GM12874 (cell line): ENCODE results near the gene CRADD.

ENCODE experiments used
- TF ChIP-seq, protein P1 (sequence below): IDR thresholded peaks from 2 replicates; pipeline ENCODE4 v1.5.1; 2011; ENCODE audit warnings: low read depth, mild to moderate bottlenecking, control low read depth, low read length, moderate library complexity; ENCODE audit not compliant: insufficient read depth

CRADD gene

DNA sequence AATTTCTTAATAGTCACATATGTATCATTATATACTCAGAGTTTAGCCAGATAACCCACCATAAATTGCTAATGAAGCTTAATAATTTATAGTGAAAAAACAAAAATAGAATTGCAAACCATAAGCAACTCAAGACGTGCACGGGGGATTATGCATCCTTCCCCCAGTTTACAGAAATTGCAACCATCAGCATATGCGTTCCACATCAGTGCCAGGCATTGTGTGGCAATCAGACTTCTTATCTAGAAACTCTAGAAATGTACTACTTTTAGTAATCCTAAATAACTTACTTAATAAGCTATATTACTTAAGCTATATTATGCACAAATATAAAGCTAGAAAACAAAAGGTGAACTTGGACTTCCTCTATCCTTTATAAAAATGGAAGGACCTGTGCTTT is 115.8 kb downstream of the CRADD start:
- TF ChIP-seq, protein P1, sequence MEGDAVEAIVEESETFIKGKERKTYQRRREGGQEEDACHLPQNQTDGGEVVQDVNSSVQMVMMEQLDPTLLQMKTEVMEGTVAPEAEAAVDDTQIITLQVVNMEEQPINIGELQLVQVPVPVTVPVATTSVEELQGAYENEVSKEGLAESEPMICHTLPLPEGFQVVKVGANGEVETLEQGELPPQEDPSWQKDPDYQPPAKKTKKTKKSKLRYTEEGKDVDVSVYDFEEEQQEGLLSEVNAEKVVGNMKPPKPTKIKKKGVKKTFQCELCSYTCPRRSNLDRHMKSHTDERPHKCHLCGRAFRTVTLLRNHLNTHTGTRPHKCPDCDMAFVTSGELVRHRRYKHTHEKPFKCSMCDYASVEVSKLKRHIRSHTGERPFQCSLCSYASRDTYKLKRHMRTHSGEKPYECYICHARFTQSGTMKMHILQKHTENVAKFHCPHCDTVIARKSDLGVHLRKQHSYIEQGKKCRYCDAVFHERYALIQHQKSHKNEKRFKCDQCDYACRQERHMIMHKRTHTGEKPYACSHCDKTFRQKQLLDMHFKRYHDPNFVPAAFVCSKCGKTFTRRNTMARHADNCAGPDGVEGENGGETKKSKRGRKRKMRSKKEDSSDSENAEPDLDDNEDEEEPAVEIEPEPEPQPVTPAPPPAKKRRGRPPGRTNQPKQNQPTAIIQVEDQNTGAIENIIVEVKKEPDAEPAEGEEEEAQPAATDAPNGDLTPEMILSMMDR: no peak

DNA sequence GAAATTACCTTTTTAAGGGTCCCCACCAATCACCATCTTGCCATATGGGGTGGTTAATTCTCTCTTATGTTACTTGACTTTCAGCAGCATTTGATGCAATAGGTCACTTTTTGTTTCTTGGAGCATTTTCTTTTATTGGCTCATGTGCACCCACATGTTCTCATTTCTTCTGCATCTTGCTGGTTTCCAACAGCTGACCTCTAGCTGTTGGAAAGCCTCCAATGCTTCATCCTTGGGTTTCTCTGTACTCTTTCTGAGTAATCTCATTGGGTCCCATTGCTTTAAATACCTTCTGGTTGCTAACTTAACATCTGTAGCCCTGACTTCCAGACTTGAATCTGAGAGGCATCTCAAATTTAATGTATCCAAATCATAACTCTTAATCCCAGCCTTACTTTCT is 116.8 kb downstream of the CRADD start:
- TF ChIP-seq, protein P1: no peak

DNA sequence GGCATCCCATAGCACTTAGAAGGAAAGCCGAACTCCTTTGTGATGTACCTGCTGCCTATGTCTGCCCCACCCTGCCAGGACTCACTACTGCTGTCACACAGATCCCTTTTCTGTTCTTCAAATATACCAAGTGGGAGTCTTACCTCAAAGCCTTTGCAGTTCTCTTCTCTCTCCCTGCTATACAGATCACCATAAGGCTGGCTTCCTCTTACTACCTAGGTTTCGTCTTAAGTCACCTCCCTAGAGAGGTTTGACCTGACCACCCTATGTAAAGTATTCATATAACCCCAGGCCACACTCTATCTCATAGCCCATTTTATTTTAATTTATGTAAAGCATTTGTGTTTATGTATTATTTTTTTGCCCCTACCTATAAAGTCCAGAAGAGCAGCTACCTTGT is 117.6 kb downstream of the CRADD start:
- TF ChIP-seq, protein P1: no peak

DNA sequence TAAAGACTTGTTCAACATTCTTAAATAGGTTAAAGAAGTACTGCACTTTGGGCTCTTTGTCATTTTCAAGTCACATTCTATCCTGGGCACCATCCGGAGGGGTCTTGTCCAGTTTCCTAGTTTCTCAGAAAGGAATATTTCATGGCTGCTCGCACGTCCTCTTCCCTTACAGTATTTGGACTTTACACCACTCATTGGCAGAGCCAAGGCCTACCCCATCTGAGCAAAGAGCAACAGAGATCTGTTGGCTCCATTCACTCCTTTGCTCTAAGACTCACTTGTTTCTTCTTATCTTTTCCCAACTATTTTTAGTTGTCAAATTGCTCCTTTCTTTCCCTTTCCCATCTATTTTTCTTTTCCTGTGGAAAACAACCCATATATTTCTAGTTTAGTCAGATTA is 118.2 kb downstream of the CRADD start:
- TF ChIP-seq, protein P1: no peak

DNA sequence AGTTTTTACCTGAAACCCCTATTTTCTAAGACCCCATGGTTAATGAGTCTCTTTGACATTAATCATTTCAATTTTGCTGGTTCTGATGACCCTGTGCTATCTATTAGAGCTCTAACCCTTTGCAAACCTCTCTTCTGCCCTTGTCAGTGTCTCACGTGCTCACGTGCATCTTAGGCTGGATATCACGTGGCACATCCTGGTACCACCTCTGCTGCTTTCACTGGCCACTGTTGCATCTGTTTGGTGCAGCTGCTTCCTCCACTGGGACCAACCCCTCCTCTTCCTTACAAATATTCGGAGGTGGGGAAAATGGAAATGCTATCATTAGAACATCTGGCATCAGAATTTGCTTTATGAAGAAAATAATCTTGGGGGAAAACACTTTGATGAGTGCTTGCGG is 119.6 kb downstream of the CRADD start:
- TF ChIP-seq, protein P1: no peak

DNA sequence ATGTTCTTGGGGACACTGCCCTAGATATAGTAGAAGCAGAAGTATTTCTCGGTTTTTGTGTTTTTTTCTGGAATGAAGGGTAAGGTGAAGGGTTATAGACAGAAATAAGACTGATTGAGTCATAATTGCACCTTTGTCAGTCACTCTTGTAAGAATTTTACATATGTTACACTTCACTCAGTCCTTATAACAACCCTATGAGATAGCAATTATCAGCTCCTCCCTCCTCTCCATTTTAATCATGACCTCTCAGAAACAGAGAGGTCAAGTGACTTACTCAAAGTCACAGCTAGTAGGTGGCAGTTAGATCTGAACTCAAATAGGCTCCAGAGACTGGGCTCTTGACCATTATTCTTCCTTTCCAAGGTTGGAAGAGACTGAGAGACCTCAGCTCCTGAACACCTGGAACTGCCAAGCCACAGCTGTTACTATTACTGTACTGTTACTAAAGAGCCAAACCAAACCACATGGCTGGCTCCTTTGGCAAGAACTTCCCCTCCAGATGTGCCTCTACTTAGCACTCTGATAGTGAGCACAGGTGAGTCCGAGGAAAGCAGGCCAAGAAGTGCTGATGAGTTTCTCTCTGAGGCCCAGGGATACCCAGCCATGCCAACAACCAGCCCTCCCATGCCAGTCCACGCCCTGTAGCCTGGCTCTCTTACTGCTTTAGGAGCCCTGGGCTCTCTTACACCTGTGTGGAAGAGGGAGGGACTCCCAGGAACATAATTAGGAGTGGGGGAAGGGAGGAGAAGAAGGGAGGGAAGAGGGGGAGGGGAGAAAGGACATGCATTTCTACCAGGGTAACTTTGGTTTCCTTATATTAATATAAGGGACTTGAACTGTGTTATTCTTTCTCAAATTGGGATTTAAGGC is 121.3 kb downstream of the CRADD start:
- TF ChIP-seq, protein P1: no peak

DNA sequence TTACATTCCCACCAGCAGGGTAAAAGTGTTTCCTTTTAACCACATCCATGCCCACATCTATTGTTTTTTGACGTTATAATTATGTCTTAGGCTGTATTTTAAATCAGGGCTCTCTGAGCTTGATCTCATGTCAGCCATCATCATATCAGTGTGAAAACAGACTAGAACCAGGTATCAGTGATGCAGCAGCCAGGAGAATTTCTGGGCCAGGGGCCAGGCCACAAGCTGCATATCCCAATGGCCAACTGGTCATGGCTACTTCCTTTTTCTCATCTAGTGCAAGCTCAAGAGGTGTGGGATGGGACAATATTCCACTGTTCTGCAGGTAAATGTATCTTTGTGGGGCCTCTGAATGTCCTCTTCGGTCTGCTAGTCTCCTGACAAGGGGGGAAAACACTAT is 125.1 kb downstream of the CRADD start:
- TF ChIP-seq, protein P1: no peak
